ENCODE results near the gene NBL1. TPM values are rescaled to one million over a fixed set of nuclear protein-coding genes. Genes with fewer than 3 reads are reported as not detected.
A peak's percentile ranks its signal among the peaks of the same experiment; 100 is the strongest.

The NBL1 gene
- total and polyA plus RNA-seq, 4 experiments from 2014 or later = 8.9 to 24.6 (median 17.4) TPM

GRCh38 chr1:19684677-19685076, 40.6 kb downstream of the NBL1 start:
- no peak overlapping the region for H3K4me3 ChIP-seq (ENCODE audit: low read length in 2 of 2)
- no peak for DNase-seq
- peaks cover 19 to 21% of the 10 kb centered on the region in 2 donors for H3K36me3 Mint-ChIP-seq
- POLR2A ChIA-PET (ENCODE audit: partially characterized antibody) = no interaction called here
- no peak overlapping the region for H3K27ac Mint-ChIP-seq
- H3K27me3 Mint-ChIP-seq = no peaks in the 10 kb centered on the region
- no peaks in the 10 kb centered on the region for H3K9me3 ChIP-seq (ENCODE audit: control insufficient read depth in 1 of 2, low read length in 2 of 2)
- CTCF ChIA-PET (ENCODE audit: partially characterized antibody) = interaction anchor here (1.2 to 2.2 kb wide), 2 partner anchors 20 to 21 kb away, joined by 3 to 8 read pairs; no protein-coding TSS in a partner anchor
- H3K4me1 Mint-ChIP-seq = peaks cover 21 to 33% (median 28%) of the 10 kb centered on the region in 4 donors
- no peaks in the 10 kb centered on the region for H3K36me3 ChIP-seq (ENCODE audit: insufficient read depth, low read length)
- intact Hi-C loops (cut with micrococcal nuclease) = no loop called here
- H3K9me3 Mint-ChIP-seq = peaks cover 0 to 4% (median 0%) of the 10 kb centered on the region in 8 donors
- H3K4me1 ChIP-seq (ENCODE audit: insufficient read depth, low read length) = peaks cover 38% of the 10 kb centered on the region
- no peak overlapping the region for H3K4me3 Mint-ChIP-seq
- no peaks in the 10 kb centered on the region for H3K27me3 ChIP-seq (ENCODE audit: insufficient read depth, low read length)
- H3K27ac ChIP-seq (ENCODE audit: low read depth, low read length) = no peak overlapping the region

GRCh38 chr1:19685994-19686393, 41.9 kb downstream of the NBL1 start:
- Histone ChIP-seq H3K27ac (ENCODE audit: low read depth, low read length) (no peak overlapping the region), H3K4me3 (ENCODE audit: low read length in 2 of 2) (no peak overlapping the region), H3K9me3 (ENCODE audit: control insufficient read depth in 1 of 2, low read length in 2 of 2) (no peaks in the 10 kb centered on the region), H3K36me3 (ENCODE audit: insufficient read depth, low read length) (no peaks in the 10 kb centered on the region), H3K27me3 (ENCODE audit: insufficient read depth, low read length) (no peaks in the 10 kb centered on the region), H3K4me1 (ENCODE audit: insufficient read depth, low read length) (peaks cover 48% of the 10 kb centered on the region)
- Mint-ChIP-seq H3K4me3 (no peak overlapping the region), H3K27ac (peak overlapping the region in 4 of 7 donors; percentile 12 to 95 (median 28)), H3K4me1 (peaks cover 26 to 46% (median 33%) of the 10 kb centered on the region in 4 donors), H3K27me3 (no peaks in the 10 kb centered on the region), H3K9me3 (peaks cover 0 to 7% (median 3%) of the 10 kb centered on the region in 8 donors), H3K36me3 (peaks cover 23 to 31% of the 10 kb centered on the region in 2 donors)
- intact Hi-C loops (cut with micrococcal nuclease) = no loop called here
- POLR2A ChIA-PET (ENCODE audit: partially characterized antibody) = no interaction called here
- CTCF ChIA-PET (ENCODE audit: partially characterized antibody) = interaction anchor here (1.1 to 2.2 kb wide), 3 partner anchors 9 to 24 kb away, joined by 3 to 8 read pairs (median 3); no protein-coding TSS in a partner anchor
- no peak for DNase-seq

GRCh38 chr1:19687414-19687813, 43.3 kb downstream of the NBL1 start:
- H3K27ac ChIP-seq (ENCODE audit: low read depth, low read length) = peak overlapping the region; percentile 61
- H3K36me3 ChIP-seq (ENCODE audit: insufficient read depth, low read length) = no peaks in the 10 kb centered on the region
- H3K9me3 ChIP-seq (ENCODE audit: control insufficient read depth in 1 of 2, low read length in 2 of 2) = no peaks in the 10 kb centered on the region
- Mint-ChIP-seq H3K9me3 (peaks cover 0 to 9% (median 3%) of the 10 kb centered on the region in 8 donors), H3K36me3 (peaks cover 31 to 40% of the 10 kb centered on the region in 2 donors), H3K4me3 (peak overlapping the region in 5 of 8 donors; percentile 4 to 78 (median 54)), H3K27ac (peak overlapping the region; percentile 29 to 95 (median 91)), H3K27me3 (no peaks in the 10 kb centered on the region), H3K4me1 (peaks cover 26 to 56% (median 40%) of the 10 kb centered on the region in 4 donors)
- ChIA-PET CTCF (ENCODE audit: partially characterized antibody) (interaction anchor here (3.9 kb wide), 1 partner anchor 16 kb away, joined by 18 read pairs; no protein-coding TSS in a partner anchor), POLR2A (ENCODE audit: partially characterized antibody) (no interaction called here)
- peaks cover 48% of the 10 kb centered on the region for H3K4me1 ChIP-seq (ENCODE audit: insufficient read depth, low read length)
- no peak for DNase-seq
- H3K4me3 ChIP-seq (ENCODE audit: low read length in 2 of 2) = peak overlapping the region; percentile 4 to 20
- intact Hi-C loops (cut with micrococcal nuclease) = no loop called here
- no peaks in the 10 kb centered on the region for H3K27me3 ChIP-seq (ENCODE audit: insufficient read depth, low read length)

- ChIA-PET POLR2A (ENCODE audit: partially characterized antibody) (no interaction called here), CTCF (ENCODE audit: partially characterized antibody) (interaction anchor here (3.9 kb wide), 1 partner anchor 16 kb away, joined by 18 read pairs; no protein-coding TSS in a partner anchor)
- Mint-ChIP-seq H3K9me3 (peaks cover 0 to 9% (median 3%) of the 10 kb centered on the region in 8 donors), H3K4me3 (peak overlapping the region in 7 of 8 donors; percentile 43 to 78 (median 65)), H3K27ac (peak overlapping the region; percentile 73 to 95 (median 91)), H3K36me3 (peaks cover 33 to 39% of the 10 kb centered on the region in 2 donors), H3K27me3 (no peaks in the 10 kb centered on the region), H3K4me1 (peaks cover 26 to 56% (median 40%) of the 10 kb centered on the region in 4 donors)
- H3K27ac ChIP-seq (ENCODE audit: low read depth, low read length) = peak overlapping the region; percentile 61
- no peaks in the 10 kb centered on the region for H3K9me3 ChIP-seq (ENCODE audit: control insufficient read depth in 1 of 2, low read length in 2 of 2)
- no peaks in the 10 kb centered on the region for H3K27me3 ChIP-seq (ENCODE audit: insufficient read depth, low read length)
- peak overlapping the region; percentile 4 to 20 for H3K4me3 ChIP-seq (ENCODE audit: low read length in 2 of 2)
- peaks cover 48% of the 10 kb centered on the region for H3K4me1 ChIP-seq (ENCODE audit: insufficient read depth, low read length)
- intact Hi-C loops (cut with micrococcal nuclease) = loop anchor here (2.0 kb wide), 1 partner anchor 27 kb away; no protein-coding TSS in a partner anchor
- no peaks in the 10 kb centered on the region for H3K36me3 ChIP-seq (ENCODE audit: insufficient read depth, low read length)
- DNase-seq = peak in 4 of 5 donors; percentile 65 to 83 (median 78)
These were observed 44.1 kb downstream of the NBL1 start for GRCh38 chr1:19688041-19688842.

GRCh38 chr1:19689085-19689757, 45.1 kb downstream of the NBL1 start:
- H3K4me1 Mint-ChIP-seq = peaks cover 26 to 56% (median 40%) of the 10 kb centered on the region in 4 donors
- POLR2A ChIA-PET (ENCODE audit: partially characterized antibody) = interaction anchor here (0.6 kb wide), 1 partner anchor 27 kb away, joined by 3 read pairs; no protein-coding TSS in a partner anchor
- intact Hi-C loops (cut with micrococcal nuclease) = loop anchor here (2.0 kb wide), 1 partner anchor 28 kb away; no protein-coding TSS in a partner anchor
- Histone ChIP-seq H3K9me3 (ENCODE audit: control insufficient read depth in 1 of 2, low read length in 2 of 2) (no peaks in the 10 kb centered on the region), H3K27ac (ENCODE audit: low read depth, low read length) (peak overlapping the region; percentile 61), H3K36me3 (ENCODE audit: insufficient read depth, low read length) (no peaks in the 10 kb centered on the region), H3K4me1 (ENCODE audit: insufficient read depth, low read length) (peaks cover 48% of the 10 kb centered on the region), H3K27me3 (ENCODE audit: insufficient read depth, low read length) (no peaks in the 10 kb centered on the region), H3K4me3 (ENCODE audit: low read length in 2 of 2) (no peak overlapping the region)
- H3K9me3 Mint-ChIP-seq = peaks cover 0 to 9% (median 3%) of the 10 kb centered on the region in 8 donors
- H3K27me3 Mint-ChIP-seq = no peaks in the 10 kb centered on the region
- CTCF ChIA-PET (ENCODE audit: partially characterized antibody) = interaction anchor here (3.9 kb wide), 1 partner anchor 15 kb away, joined by 18 read pairs; no protein-coding TSS in a partner anchor
- H3K27ac Mint-ChIP-seq = peak overlapping the region; percentile 50 to 95 (median 91)
- peaks cover 39 to 48% of the 10 kb centered on the region in 2 donors for H3K36me3 Mint-ChIP-seq
- no peak for DNase-seq
- H3K4me3 Mint-ChIP-seq = peak overlapping the region in 5 of 8 donors; percentile 21 to 78 (median 65)

GRCh38 chr1:19689856-19690255, 45.7 kb downstream of the NBL1 start:
- intact Hi-C loops (cut with micrococcal nuclease) = loop anchor here (2.0 kb wide), 1 partner anchor 29 kb away; no protein-coding TSS in a partner anchor
- H3K36me3 ChIP-seq (ENCODE audit: insufficient read depth, low read length) = no peaks in the 10 kb centered on the region
- peak overlapping the region; percentile 61 for H3K27ac ChIP-seq (ENCODE audit: low read depth, low read length)
- no peak overlapping the region for H3K4me3 ChIP-seq (ENCODE audit: low read length in 2 of 2)
- CTCF ChIA-PET (ENCODE audit: partially characterized antibody) = interaction anchor here (0.8 to 3.9 kb wide), 2 partner anchors 14 to 28 kb away, joined by 3 to 18 read pairs; no protein-coding TSS in a partner anchor
- H3K27me3 ChIP-seq (ENCODE audit: insufficient read depth, low read length) = no peaks in the 10 kb centered on the region
- peaks cover 48% of the 10 kb centered on the region for H3K4me1 ChIP-seq (ENCODE audit: insufficient read depth, low read length)
- Mint-ChIP-seq H3K36me3 (peaks cover 41 to 54% of the 10 kb centered on the region in 2 donors), H3K27me3 (no peaks in the 10 kb centered on the region), H3K9me3 (peaks cover 0 to 9% (median 3%) of the 10 kb centered on the region in 8 donors), H3K4me3 (peak overlapping the region in 4 of 8 donors; percentile 43 to 68 (median 54)), H3K4me1 (peaks cover 26 to 56% (median 40%) of the 10 kb centered on the region in 4 donors), H3K27ac (peak overlapping the region in 6 of 7 donors; percentile 79 to 95 (median 85))
- DNase-seq = no peak
- H3K9me3 ChIP-seq (ENCODE audit: control insufficient read depth in 1 of 2, low read length in 2 of 2) = no peaks in the 10 kb centered on the region
- POLR2A ChIA-PET (ENCODE audit: partially characterized antibody) = interaction anchor here (0.6 kb wide), 1 partner anchor 28 kb away, joined by 3 read pairs; no protein-coding TSS in a partner anchor

Data from CD4-positive, alpha-beta memory T cell (primary cell).